GF-D8 (cell line): Measurements from ENCODE around the gene UVSSA.
"Not testable (repeated sequence)": the region's sequence is repeated elsewhere in the genome, so short reads cannot be mapped to it uniquely, and the experiment has no call there.

ENCODE experiments used
- DNase-seq: peaks from one replicate; lab custom pipeline; 2025; lab: John Stamatoyannopoulos, UW

UVSSA gene

DNA sequence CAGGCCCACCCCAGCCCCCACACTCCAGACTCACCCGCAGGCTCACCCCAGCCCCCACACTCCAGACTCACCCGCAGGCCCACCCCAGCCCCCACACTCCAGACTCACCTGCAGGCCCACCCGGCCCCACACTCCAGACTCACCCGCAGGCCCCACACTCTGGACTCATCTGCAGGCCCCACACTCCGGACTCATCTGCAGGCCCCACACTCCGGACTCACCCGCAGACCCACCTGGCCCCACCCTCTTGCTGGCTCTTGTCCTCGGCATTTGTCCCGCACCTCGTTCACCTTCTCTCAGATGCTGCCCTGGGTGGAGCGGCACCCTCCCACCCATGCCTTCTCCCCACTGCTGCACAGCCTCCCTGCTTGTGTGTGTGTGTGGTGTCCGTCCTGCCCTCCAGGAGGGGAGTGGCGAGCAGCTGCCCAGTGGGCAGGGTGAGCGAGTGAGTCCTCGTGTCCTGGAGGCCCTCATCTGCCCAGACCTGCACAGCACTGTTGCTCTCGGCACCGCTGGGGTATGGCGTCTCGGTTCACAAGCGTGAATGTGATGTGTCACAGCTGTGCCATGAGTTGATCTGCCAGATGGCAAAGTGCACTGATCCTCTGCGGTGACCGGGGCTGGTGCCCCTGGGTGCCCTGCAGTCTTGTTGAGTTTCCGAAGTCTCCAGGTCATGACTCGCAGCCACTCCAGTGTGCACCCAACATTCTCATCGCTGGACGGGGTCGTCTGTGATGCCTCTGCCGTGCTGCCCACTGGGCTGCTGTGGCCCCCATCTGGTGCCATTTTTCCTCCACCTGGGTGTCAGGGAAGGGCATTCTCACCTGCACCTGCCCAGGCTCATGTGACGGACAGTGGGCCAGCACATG is 29.6 kb upstream of the UVSSA start:
- no peak for DNase-seq

DNA sequence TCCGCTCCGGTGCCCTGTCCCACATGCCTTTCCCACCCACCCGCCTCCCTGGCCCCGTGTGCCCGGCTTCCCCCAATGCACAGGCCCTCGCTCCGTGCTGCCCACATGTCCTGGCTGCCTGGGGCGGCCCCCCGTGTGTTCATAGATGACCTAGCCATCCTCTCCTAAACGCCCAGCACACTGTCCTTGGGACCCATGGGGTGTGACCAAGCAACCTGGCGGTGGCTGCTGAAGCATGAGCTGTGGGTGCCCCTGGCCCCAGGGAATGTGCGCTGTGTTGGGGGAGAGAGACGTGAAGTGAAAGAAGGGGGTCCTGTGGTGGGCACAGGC is 29.0 kb upstream of the UVSSA start:
- no peak for DNase-seq

DNA sequence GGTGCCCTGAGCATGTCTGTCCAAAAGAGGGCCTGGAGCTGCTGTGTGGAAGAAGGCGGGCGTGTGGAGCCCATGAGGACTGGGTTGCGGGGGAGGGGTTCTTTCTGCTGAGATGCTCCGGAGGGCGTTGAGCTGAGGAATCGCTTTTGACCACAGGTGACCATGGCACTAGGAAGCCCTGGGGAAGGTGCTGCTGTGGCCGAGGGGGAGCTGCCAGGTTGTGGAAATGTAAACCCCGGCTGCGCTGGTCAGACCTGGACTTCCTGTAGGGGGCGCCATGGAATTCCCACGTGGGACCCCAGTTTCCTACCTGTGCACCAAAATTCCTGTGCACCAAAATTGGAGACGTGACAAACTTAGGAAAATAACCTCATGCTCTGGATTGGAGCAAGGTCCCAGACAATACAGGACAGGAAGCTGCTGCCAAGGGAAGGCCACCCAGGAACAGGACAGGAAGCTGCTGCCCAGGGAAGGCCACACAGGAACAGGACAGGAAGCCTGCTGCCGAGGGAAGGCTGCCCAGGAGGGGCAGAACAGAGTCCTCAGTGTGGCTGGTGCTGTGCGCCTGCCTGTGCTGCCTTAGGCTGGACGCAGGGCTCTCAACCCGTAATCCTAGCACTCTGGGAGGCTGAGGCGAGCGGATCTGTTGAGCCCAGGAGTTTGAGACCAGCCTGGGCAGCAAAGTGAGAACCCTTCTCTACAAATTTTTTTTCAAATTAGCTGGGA is 28.4 kb upstream of the UVSSA start:
- DNase-seq, result no peak

GRCh38 chr4:1321486-1321885 is 25.5 kb upstream of the UVSSA start:
- DNase-seq, result no peak

DNA sequence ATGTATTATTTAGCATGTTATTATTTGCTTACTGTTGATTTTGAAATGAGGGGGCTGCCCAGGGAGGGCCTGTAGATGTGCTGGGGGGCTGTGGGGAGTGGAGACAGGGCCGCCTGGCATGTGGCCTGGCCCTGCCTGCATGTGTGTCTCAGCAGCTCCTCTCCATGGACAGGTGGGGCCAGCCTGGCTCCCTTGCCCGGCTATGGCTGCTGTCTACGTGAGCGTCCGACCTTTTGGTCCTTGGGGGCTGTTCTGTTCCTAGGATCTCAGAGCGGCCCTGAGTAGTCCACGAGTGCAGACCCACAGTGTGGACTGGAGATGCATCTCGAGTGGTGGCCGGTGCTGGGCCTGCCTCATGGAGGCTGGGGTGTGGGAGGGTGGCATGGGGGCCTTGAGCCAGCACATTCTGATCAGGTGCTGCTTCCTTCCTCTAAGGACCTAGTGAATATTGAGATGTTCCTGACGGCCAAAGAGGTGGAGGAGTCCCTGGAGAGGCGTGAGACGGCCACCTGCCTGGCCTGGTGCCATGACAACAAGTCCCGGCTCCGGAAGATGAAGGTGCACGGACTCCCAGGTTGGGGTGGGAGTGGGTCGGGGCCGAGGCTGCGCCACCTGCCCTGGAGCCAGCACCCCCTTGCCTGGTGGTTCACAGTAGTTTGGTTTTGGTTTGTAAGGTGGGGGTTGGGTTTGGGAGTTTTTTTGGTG is 24.9 kb upstream of the UVSSA start:
- no peak for DNase-seq

DNA sequence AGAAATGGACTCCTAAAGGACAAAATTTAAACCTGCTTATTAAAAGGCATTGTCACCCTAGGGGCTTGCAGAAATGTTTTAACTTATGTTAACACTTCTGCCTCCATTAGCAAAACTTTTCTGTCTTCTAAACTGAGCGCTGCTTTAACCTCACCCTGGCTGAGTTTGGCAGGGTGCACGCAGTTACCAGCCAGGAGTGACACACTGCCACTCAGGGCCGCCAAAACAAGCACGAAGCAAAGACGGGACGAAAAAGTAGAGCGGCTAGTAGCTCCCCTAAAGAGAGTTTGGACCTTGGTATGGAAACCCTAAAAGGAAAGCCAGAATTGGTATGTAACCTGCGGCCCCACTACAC is 23.8 kb upstream of the UVSSA start:
- DNase-seq, result no peak

GRCh38 chr4:1323635-1324442 is 23.2 kb upstream of the UVSSA start:
- no peak for DNase-seq

DNA sequence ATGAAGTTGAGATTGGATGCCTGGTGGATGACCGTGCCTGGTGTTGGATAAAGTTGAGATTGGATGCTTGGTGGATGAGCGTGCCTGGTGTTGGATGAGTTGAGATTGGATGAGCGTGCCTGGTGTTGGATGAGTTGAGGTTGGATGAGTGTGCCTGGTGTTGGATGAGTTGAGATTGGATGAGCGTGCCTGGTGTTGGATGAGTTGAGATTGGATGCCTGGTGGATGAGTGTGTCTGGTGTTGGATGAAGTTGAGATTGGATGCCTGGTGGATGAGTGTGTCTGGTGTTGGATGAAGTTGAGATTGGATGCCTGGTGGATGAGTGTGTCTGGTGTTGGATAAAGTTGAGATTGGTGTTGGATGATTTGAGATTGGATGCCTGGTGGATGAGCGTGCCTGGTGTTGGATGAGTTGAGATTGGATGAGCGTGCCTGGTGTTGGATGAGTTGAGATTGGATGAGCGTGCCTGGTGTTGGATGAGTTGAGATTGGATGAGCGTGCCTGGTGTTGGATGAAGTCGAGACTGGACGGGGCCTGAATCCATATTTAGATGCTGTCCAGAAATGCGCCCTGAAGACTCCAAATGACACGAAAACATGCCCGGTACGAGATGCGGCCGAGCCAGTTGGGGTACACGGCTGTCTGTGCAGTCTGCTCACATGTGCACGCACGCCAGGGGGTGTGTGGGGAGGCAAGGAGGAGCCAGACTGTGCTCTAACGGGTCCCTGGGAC is 22.4 kb upstream of the UVSSA start:
- not testable (repeated sequence) for DNase-seq

DNA sequence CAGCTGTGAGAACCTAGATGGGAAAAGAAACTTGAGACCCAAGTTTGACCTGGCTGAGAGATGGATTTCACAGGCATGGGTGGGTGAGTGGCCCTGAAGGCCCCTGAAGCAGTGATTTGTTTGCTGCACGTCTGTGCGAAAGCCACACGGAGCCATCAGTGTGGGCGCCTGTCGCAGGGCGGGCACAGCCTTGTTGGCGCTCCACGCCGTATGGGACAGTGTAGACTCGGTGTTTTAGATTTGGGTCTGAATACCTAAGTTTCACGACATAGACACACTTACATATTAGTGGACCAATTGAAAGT is 21.9 kb upstream of the UVSSA start:
- DNase-seq, result no peak

- no peak for DNase-seq
Measured at GRCh38 chr4:1325681-1326635, 21.1 kb upstream of the UVSSA start.

- no peak for DNase-seq
Measured at GRCh38 chr4:1326751-1327525, 20.1 kb upstream of the UVSSA start.

DNA sequence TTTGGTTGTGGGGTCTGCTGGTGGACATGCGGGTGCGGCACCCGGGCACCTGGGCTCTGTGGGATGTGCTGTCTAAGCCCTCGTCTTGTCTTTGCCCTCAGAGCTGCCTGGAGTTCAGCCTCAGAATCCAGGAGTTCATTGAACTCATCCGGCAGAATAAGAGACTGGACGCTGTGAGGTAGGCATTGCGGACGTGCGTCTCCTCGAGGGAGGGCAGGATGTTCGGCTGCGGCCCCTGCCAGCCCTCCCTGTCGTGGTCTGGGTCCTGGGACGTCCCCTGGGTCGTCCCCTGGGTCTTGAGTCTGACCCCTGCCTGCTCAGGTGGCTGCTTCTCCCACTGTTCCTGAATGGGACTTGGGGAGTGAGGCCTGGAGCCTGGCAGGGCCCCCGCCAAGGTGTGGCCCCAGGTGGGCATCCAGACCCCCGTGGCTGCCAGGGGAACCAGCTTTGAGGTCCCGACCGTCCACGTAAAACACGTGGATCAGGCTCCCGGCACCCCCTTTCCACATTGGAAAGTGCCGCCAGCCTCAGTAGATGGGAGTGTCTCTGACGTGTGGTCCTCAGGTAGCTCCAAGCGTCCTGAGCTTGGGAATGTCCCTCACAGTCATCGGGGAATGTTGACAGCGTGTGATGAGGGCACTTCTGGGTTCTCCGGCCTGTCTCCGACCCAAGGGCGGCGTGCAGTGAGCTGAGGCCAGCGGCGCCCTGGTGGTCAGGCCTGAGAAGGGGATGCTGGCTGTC is 19.3 kb upstream of the UVSSA start:
- DNase-seq, result no peak

GRCh38 chr4:1328267-1329155 is 18.5 kb upstream of the UVSSA start:
- no peak for DNase-seq

DNA sequence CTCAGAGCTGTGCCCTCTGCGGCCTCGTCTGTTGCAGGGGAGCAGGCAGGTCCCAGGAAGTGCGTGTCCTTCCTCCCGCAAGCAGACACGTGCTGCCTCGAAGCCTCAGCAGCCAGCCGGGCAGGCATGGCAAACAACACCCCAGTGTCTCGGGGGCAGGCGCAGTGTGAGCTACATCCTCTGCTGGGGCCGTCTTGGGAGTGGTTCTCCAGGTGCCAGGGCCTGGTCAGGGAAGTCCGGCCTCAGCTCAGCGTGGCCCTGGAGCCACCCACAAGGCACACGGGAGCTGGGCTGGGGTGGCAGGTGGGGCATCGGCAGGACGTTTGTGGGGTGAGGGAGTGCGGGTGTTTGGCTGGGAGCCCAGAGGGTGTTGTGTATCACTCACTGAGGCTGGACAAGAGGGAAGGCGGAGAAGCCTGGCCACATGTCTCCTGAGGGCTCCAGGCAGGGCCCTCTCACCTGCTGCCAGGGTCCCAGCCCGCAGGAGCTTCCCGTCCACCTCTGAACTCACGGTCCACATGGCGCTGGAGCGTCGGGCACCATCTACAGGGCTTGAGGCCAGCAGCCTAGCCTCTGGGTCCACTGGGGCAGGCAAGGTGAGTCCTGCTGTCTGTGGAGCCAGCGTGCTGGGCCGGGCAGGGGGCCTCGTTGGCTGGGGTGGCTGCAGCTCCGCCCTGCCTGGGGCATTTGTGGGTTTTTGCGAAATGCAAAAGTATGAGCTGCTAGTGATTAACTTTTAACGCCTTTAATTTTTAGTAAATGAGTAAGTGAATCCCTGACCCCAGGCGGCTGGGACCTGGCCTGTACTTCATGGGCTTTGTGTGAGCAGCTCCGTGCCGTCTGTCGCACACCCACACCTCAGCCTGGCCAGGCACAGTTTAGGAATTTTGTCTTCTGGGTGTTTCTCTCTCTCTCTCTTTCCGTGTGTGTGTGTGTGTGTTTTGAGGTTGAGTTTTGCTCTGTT is 17.3 kb upstream of the UVSSA start:
- DNase-seq, result no peak

DNA sequence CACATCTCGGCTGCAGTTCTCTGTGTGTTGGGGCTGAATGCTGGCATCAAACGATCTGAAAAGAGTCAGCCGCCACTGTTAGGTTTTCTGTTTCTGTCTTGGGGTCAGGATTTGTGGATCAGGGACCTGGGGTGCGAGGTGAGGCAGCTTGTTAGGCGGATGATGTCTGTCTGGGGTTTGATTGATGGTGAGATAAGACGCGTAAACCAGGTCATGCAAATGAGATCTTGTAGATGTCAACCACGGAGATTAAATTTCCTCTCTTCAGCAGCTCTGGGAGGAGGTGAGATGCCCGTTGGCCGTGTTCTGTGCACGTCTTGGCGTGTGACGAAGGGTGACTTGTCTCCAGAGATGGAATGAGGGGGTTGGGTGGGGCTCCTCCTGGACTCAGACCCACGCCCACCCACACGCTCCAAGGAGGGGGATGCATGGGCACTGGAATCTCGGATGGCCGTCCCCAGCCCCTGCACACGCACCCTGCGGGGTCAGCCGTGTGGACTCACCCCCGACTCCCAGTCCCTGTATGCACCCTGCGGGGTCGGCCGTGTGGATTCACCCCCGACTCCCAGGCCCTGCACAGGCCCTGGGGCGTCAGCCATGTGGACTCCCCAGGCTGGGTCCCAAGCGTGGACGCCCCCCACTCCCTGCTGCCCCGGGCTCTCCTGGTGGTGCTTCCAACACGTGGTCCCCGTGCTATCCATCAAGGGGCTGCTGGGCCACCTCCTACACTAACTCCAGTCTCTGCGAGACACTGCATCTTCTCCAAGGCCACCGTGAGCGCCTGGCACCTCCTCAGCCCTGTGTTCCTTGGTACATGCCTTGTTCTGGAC is 16.0 kb upstream of the UVSSA start:
- no peak for DNase-seq
